GM10248 (cell line): ENCODE measurements around the gene ANKMY1.
"Not testable (repeated sequence)": the region's sequence is repeated elsewhere in the genome, so short reads cannot be mapped to it uniquely, and the experiment has no call there.

Experiments
- CTCF ChIA-PET: fragments of 300-600 bp; sonication (Branson Sonifier 250); formaldehyde crosslinking; extraction: SDS; loops from one replicate; lab custom pipeline; 2021; ENCODE audit warnings: antibody characterized with exemption; lab: Yijun Ruan, JAX
- POLR2A ChIA-PET: fragments of 350-650 bp; sonication (Branson Sonifier 250); formaldehyde crosslinking; extraction: SDS; loops from one replicate; lab custom pipeline; 2020; ENCODE audit warnings: antibody characterized with exemption; lab: Yijun Ruan, JAX
- DNase-seq: peaks from one replicate; pipeline ENCODE4 v3.0.0; 2012; ENCODE audit errors: extremely low spot score
- TF ChIP-seq, protein P1 (sequence below): IDR thresholded peaks from 2 replicates; pipeline ENCODE4 v1.5.1; 2012; ENCODE audit warnings: mild to moderate bottlenecking, low read depth; ENCODE audit errors: extremely low read depth, missing control alignments, control extremely low read depth

Gene ANKMY1

GRCh38 chr2:240539906-240540305, 17.9 kb downstream of the ANKMY1 start:
- CTCF ChIA-PET: interaction anchor here (2.4 kb wide), 1 partner anchor 26 kb away, joined by 7 read pairs; no protein-coding TSS in a partner anchor
- POLR2A ChIA-PET: no interaction called here
- DNase-seq: no peak
- TF ChIP-seq, protein P1, sequence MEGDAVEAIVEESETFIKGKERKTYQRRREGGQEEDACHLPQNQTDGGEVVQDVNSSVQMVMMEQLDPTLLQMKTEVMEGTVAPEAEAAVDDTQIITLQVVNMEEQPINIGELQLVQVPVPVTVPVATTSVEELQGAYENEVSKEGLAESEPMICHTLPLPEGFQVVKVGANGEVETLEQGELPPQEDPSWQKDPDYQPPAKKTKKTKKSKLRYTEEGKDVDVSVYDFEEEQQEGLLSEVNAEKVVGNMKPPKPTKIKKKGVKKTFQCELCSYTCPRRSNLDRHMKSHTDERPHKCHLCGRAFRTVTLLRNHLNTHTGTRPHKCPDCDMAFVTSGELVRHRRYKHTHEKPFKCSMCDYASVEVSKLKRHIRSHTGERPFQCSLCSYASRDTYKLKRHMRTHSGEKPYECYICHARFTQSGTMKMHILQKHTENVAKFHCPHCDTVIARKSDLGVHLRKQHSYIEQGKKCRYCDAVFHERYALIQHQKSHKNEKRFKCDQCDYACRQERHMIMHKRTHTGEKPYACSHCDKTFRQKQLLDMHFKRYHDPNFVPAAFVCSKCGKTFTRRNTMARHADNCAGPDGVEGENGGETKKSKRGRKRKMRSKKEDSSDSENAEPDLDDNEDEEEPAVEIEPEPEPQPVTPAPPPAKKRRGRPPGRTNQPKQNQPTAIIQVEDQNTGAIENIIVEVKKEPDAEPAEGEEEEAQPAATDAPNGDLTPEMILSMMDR: no peak

GRCh38 chr2:240539101-240539500, 18.7 kb downstream of the ANKMY1 start:
- POLR2A ChIA-PET, DNase-seq: not testable (repeated sequence)
- CTCF ChIA-PET: interaction anchor here (0.9 to 2.4 kb wide), 2 partner anchors 25 to 26 kb away, joined by 3 to 7 read pairs; no protein-coding TSS in a partner anchor

- ChIA-PET CTCF (interaction anchor here (2.4 kb wide), 1 partner anchor 24 kb away, joined by 7 read pairs; no protein-coding TSS in a partner anchor), POLR2A (no interaction called here)
- no peak for DNase-seq
- TF ChIP-seq, protein P1: no peak
Observed at GRCh38 chr2:240538031-240538780, 19.6 kb downstream of the ANKMY1 start.

DNA sequence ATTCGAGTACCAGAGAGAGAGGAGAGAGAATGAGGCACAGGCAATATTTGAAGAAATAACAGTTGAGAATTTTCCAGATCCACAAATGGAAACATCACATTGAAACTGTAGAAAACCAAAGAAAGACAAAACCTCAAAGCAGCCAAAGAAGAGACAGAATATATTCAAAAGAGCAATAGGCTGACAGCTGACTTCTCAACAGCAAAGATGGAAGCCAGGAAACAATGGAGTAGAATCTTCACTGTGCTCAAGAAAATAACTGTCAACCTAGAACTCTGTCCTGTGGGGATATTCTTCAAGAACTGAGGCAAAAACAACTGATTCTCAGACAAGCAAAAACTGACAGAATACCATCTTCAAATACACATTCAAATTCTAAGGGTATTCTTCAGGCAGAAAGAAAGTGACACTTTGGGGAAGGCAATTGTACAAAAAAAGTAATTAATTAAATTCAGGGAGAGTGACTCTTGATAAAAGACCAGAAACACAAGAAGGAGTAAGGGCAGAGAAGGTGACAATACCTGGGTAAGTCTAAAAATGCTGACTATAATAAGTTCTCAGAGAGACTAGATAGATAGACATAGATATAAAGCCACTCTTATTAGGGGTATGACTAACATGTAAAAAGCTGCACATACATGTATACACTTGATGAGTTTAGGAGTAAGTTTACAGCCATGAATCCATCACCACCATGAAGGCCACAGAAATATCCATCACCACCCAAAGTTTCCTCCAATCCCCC, 25.6 kb downstream of the ANKMY1 start:
- TF ChIP-seq, protein P1: no peak
- ChIA-PET POLR2A (no interaction called here), CTCF (interaction anchor here (1.3 to 4.2 kb wide), 2 partner anchors 18 to 33 kb away, joined by 5 to 14 read pairs; no protein-coding TSS in a partner anchor)
- DNase-seq: no peak

- CTCF ChIA-PET: interaction anchor here (4.2 kb wide), 1 partner anchor 17 kb away, joined by 14 read pairs; no protein-coding TSS in a partner anchor
- TF ChIP-seq, protein P1: no peak
- POLR2A ChIA-PET: no interaction called here
- DNase-seq: no peak
Observed at GRCh38 chr2:240531038-240531437, 26.8 kb downstream of the ANKMY1 start.

DNA sequence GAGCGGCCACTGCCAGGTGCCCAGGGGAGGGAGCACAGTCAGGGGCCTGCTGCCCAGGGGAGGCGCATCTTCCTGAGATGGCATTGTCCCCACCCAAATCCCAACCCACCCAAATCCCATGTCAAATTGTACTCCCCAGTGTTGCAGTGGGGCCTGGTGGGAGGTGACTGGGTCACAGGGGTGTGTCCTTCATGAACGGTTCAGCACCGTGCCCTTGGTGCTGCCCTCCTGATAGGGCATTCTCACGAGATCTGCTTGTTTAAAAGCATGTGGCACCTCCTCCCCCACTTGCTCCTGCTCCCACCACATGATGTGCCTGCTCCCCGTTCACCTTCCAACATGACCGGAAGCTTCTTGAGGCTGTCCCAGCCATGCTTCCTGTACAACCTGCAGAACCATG, 27.6 kb downstream of the ANKMY1 start:
- POLR2A ChIA-PET: no interaction called here
- CTCF ChIA-PET: interaction anchor here (4.2 kb wide), 1 partner anchor 16 kb away, joined by 14 read pairs; no protein-coding TSS in a partner anchor
- no peak for DNase-seq
- TF ChIP-seq, protein P1: no peak
